Measurements from ENCODE around the gene VSIG10.
"Not testable (repeated sequence)": the region's sequence is repeated elsewhere in the genome, so short reads cannot be mapped to it uniquely, and the experiment has no call there.

Gene VSIG10, protein sequence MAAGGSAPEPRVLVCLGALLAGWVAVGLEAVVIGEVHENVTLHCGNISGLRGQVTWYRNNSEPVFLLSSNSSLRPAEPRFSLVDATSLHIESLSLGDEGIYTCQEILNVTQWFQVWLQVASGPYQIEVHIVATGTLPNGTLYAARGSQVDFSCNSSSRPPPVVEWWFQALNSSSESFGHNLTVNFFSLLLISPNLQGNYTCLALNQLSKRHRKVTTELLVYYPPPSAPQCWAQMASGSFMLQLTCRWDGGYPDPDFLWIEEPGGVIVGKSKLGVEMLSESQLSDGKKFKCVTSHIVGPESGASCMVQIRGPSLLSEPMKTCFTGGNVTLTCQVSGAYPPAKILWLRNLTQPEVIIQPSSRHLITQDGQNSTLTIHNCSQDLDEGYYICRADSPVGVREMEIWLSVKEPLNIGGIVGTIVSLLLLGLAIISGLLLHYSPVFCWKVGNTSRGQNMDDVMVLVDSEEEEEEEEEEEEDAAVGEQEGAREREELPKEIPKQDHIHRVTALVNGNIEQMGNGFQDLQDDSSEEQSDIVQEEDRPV

DNA sequence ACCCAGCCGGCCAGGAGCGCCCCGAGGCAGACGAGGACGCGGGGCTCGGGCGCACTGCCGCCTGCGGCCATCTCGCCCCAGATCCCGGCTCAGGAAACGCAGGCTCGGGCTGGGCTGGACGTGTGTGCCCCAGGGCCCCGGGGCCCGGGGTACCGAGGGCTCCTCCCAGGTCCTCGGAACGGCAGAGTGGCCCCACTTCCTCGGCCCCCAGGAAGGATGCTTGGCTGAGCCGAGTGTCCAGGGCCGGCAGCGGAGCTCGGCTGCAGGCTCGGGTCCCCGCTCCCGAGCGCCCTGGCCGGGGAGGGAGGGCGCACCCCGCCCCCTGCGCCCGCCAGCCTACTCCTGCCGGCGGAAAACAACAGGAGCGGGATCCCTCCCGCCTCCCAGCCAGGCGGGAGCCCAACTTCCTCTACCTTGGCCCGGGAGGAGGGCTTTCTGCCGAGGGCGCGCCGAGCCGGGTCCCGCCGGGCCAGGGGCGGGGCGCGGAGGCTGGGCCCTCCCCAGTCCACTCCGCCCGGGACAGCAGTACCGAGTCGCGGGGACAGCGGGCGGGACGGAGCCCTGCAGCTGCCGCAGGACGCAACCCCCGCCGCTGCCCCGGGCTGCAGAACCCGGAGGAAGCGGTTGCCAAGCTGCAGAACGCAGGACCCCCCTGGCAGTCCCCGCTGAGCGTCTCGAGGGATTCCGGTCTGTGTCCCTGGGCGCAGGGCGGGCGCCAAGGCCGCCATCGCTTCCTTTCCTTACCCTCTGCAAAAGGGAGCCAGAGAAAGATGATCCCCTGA, at the start of gene VSIG10:
TSS of gene VSIG10 (minus strand) at position 411 of the 782 bp plus-strand sequence. CDS start at position 71, 340 bp downstream.
- peak; percentile 39 to 46 for DNase-seq

DNA sequence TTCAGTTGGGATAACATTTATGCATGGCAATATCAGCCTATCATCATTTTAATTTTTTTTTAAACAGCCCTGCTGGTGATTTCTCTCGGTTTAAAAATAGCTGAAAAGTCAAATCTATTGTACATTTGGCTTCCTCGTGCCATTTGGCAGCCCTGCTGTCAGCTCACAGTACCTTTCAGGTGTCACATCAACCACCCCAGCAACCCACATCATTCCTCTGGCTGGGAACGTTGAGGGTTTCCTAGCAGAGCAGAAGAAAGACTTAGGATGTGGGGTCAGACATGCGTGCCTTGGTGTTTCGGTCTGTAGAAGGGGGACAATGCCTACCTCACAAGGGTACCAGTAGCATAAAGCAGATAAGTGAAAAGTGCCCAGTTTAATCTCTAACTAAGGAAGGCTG, 47.9 kb upstream of the VSIG10 start:
- DNase-seq, result no peak

DNA sequence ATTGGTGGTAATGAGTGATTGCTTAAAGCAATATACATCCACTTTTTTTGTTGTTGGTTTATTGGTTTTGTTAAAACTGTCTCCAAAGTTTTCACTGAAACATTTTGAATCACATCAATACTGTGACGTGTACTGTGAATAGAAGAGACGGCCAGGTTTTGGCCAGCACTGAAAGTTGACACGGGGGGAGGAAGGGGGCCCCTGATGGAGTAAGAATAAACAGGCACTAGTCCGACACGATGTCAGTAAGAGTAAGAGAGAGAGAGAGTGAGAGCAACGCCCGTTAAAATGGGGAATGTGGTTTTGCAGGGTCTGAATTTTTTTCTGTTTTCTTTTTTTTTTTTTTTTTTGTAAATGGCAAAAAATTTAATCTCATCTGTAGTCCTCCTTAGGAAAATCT, 46.8 kb upstream of the VSIG10 start:
- DNase-seq, result no peak

DNA sequence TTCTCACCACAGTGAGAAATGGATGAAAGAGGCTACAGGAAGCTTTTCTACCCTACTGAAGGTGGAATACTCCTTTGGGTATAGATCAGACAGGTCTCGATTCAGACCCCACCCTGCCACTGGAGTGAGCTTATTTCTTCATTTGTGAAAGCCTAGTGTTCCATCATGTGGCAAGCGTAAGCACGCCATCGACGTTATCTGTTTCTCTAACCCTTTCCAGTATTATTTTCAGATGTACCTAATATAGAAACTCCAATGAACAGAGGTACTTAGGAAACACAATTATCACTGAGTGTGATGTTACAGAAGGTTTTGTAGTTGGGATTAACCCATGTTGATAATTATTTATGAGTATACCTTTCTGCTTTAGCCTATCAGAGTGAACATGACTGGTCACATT, 44.5 kb upstream of the VSIG10 start:
- no peak for DNase-seq

DNA sequence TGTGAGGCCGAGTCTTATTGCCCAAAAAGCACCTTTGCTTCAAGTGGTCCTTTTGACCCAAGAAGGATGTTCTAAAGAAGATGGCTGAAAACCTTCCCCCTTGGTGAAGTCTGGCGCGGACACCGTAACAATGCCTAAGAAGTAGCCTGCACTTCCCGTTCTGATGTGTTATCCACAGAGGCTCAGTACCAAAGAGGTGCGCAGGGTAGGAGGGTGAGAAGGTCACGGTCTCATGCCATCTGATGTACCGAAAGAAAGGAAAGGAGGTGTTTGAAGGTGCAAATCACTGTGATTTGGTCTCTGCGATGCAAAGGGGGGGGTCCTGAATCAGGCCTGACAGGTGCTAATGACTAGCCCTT, 42.0 kb upstream of the VSIG10 start:
- no peak for DNase-seq

DNA sequence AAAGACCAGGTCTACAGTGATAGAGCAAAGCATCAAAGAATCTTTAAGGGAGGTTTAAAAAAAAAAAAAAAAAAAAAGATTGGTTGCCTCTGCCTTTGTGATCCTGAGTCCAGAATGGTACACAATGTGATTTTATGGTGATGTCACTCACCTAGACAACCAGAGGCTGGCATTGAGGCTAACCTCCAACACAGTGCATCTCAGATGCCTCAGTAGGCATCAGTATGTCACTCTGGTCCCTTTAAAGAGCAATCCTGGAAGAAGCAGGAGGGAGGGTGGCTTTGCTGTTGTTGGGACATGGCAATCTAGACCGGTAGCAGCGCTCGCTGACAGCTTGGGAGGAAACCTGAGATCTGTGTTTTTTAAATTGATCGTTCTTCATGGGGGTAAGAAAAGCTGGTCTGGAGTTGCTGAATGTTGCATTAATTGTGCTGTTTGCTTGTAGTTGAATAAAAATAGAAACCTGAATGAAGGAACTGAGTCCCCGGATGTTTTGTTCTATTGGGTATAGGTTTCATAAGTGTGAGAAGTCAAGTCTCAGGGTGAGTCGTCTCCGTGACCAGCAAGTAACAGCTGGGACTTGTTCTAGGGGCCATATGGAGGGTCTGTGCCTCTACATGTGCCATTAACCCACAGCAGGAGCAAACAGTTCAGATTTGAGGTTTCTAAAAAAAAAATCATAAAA, 41.4 kb upstream of the VSIG10 start:
- DNase-seq, result no peak

DNA sequence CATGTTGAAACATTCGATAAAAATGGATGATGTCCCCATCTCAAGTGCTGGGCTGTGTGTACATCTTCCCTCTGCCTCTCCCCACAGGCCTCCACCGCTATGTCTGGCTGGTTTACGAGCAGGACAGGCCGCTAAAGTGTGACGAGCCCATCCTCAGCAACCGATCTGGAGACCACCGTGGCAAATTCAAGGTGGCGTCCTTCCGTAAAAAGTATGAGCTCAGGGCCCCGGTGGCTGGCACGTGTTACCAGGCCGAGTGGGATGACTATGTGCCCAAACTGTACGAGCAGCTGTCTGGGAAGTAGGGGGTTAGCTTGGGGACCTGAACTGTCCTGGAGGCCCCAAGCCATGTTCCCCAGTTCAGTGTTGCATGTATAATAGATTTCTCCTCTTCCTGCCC, 40.7 kb upstream of the VSIG10 start:
- no peak for DNase-seq

DNA sequence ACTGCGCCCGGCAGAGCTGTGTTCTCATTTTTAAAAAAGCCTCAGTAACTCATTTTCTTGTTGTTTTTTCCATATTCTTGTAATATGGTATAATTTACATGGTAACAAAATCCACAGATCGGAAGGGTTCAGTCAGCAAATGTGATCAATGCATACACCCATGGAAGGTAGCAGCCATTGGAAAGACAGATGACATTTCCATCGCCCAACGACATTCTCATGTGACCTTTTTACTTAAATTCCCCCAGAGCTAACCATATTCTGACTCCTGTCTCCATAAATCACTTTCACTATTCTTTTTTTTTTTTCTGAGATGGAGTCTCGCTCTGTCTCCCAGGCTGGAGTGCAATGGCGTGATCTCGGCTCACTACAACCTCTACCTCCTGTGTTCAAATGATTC, 37.0 kb upstream of the VSIG10 start:
- DNase-seq, result no peak

DNA sequence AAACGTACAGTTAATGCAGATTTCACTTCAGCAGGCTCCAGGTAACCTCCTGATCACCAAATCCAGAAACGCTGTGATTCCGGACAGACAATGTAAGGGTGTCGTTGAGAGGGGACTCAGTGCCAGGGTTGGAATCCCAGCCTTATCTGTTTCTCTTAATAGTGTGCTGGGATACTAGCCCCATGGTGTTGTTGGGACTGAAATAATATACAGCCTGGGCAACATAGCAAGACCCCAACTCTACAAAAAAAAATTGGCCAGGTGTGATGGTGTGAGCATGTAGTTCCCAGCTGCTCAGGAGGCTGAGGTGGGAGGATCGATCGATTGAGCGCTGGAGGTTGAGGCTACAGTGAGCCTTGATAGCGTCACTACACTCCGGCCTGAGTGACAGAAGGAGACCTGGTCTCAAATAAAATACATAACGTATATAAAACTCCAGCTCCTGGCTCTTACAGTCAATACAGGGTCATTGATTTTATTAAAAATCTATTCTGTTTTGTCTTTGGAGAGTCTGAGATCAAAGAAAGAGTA, 33.4 kb upstream of the VSIG10 start:
- no peak for DNase-seq

DNA sequence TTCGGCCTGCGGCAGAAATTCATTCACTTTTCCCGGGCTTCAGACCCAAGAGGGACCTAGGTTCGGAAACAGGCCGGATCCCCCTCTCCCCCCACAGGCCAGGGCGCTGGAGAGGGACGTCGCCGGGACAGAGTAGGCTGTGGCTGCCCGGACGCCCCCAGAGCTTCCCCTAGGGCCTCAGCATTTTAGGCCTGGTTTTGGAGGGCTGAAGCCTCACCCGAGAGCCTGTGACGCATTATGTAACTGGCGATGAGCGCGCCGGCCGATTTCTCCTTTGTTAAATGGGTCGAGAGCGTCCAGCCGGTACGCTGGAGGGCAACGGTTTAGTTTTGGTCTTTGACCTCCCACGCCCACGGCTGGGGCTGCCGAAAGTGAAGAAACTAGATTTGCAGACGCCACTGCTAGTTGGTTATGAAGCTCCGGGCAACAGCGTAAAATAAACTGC, 32.8 kb upstream of the VSIG10 start:
- DNase-seq, result peak; percentile 64 to 67

DNA sequence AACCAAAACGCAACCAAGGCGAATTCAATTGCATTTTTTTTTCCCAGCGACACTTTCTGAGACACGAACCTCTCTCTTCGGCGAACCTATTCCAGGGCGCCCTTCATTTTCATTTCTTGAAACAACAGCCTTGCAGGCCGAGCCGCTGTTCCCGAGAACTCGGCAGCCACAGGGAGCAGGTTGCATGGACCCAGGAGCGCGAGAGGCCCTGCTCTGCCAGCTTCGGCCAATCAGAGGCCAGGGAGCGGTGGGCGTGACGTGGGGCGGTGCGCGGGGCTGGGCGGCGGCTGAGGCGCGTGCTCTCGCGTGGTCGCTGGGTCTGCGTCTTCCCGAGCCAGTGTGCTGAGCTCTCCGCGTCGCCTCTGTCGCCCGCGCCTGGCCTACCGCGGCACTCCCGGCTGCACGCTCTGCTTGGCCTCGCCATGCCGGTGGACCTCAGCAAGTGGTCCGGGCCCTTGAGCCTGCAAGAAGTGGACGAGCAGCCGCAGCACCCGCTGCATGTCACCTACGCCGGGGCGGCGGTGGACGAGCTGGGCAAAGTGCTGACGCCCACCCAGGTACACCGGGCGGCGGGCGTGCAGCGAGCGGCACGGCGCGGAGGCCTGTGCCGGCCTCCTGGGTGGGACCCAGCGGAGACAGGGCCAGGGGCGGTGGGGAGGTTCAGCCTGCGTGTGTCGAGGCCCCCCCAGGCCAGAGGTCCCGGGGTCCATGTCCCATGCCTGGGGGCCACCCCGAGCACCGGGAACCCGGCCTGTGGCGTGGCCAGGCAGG, 32.2 kb upstream of the VSIG10 start, which contains the start of gene PEBP1:
TSS of gene PEBP1 (plus strand) at position 337 of the 771 bp plus-strand sequence. CDS start at position 423, 86 bp downstream.
- peak; percentile 96 to 97 for DNase-seq

DNA sequence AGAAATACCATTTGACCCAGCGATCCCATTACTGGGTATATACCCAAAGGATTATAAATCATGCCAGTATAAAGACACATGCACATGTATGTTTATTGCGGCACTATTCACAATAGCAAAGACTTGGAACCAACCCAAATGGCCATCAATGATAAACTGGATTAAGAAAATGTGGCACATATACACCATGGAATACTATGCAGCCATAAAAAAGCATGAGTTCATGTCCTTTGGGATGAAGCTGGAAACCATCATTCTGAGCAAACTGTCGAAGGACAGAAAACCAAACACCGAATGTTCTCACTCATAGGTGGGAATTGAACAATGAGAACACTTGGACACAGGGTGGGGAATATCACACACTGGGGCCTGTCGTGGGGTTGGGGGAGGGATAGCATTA, 25.6 kb upstream of the VSIG10 start:
- not testable (repeated sequence) for DNase-seq

DNA sequence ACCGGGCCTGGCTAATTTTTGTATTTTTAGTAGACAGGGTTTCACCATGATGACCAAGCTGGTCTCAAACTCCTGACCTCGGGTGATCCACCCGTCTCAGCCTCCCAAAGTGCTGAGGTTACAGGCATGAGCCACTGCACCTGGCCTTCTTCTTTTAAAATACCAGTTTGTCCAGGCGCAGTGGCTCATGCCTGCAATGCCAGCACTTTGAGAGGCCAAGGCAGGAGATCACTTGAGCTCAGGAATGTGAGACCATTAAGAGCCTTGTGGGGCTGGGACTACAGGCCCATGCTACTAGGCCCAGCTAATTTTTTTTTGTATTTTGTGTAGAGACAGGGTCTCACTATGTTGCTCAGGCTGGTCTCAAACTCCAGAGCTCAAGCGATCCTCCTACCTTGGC, 24.1 kb upstream of the VSIG10 start:
- DNase-seq, result no peak

DNA sequence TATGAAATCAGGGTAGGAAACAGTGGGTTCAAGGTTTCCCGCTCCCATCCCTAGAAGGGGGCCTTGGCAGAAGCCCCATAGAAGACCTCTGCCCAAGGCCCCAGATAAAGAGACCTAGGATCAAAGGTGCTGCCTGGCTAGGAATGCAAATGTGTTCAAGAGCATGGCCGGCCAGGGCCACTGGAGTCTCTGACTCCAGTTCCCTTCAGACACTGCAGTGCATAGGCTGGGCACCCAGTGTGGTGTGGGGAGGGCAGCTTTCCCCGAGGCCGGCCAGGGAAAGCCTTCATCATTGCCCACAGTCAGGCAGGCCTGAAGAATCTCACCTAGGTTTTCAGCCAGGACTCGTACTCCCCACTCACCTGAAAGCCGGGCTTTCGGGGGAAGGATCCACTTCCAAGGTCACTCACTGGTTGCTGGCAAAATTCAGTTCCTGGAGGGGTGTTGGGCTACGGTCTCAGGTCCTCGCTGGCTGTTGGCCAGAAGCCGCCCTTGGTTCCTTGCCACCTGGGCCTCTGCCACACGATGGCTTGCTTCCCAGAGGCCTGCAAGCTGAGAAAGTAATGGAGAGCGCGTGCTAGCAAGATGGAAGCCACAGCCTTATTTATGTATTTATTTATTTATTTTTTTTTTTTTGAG, 22.4 kb upstream of the VSIG10 start:
- no peak for DNase-seq

DNA sequence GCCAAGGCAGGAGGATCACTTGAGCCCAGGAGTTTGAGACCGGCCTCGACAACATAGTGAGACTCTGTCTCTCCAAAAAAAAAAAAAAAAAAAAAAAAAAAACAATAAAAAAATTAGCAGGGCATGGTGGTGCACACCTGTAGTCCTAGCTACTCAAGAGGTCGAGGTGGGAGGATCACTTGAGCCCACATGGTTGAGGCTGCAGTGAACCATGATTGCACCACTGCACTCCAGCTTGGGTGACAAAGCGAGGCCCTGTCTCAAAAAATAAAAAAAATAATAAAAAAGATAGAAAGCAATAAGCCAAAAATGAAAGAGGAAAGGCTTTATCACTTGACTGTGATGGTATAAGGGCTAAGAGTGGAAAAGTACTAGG, 21.9 kb upstream of the VSIG10 start:
- no peak for DNase-seq

DNA sequence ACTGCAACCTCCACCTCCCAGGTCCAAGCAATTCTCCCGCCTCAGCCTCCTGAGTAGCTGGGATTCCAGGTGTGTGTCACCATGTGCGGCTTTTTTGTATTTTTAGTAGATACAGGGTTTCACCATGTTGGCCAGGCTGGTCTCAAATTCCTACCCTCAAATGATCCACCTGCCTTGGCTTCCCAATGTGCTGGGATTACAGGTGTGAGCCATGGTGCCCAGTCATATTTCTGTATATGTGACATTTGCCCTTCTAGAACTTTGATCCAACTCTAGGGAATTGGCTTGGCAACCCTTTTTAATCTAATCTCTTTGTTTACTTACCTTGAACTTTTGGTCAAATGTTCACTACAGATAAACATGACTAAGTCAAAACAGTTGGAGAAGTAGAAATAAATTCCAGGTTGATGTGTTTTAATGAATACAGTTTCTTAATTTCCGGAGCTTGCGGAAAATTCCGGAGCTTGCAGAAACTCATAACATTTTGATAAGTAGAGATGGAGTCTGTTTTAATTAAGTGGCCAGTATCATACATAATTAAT, 20.6 kb upstream of the VSIG10 start:
- no peak for DNase-seq

DNA sequence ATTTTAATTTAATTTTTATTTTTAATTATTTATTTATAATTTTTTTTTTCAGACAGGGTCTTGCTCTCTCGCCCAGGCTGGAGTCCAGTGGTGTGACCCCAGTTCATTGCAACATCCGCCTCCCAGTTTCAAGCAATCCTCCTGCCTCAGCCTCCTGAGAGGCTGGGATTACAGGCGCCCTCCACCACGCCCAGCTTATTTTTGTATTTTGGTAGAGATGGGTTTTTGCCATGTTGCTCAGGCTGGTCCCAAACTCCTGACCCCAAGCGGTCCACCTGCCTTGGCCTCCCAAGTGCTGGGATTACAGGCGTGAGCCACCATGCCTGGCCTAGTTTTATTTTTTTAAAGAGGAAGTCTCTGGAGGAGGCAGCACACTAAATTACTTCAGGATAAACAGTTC, 18.5 kb upstream of the VSIG10 start:
- no peak for DNase-seq

DNA sequence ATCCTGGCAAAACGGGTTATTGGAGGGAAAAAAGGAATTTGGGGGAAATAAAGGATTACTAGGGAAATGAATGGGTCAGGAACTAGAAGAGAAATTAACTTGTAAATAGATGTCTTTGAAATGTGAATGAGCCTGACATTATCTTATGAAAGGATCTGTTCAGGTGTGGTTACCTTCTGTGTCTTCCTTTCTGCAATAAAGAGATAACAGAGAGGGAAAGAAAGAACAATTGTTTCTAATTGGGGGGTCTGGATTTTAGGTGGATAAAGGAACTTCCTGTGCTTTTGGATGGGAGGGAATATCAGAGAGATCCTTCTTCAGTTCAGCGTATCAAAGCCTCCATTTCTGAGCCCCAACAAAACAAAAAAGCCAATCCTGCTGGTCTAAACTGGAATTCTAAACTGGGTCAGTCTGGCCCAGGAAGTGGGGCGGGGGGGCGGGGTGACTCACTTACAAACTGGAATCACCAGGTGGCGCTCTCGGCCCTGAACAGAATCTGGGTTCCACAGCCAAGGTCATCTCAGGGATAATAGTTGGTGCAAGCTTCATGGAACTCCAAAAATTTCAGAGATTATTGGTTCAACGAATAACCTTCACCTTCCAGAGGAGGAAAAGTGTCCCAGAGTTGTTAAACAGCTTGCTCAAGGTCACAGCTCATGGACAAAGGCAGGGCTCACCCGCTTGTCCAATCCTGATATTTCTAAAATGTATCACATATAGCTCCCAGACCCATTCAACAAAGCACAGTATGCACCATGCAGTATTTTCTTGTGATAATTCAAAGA, 17.0 kb upstream of the VSIG10 start:
- peak; percentile 76 to 80 for DNase-seq

DNA sequence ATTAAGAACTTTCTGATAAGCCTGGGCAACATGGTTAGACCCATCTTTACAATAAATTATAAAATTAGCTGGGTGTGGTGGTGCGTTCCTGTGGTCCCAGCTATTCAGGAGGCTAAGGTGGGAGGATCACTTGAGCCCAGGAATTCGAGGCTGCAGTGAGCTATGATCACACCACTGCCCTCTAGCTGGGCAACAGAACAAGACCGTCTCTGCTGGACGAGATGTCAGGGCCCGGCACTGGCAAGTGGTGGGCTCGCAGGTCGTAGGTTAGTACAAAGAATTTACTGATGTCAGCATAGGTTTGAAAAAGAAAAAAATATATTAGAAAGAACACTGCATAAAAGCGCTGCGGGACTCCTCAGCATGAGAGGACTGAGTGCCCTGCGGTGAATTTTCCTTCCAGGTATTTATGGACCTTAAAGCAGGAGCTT, 15.7 kb upstream of the VSIG10 start:
- no peak for DNase-seq

DNA sequence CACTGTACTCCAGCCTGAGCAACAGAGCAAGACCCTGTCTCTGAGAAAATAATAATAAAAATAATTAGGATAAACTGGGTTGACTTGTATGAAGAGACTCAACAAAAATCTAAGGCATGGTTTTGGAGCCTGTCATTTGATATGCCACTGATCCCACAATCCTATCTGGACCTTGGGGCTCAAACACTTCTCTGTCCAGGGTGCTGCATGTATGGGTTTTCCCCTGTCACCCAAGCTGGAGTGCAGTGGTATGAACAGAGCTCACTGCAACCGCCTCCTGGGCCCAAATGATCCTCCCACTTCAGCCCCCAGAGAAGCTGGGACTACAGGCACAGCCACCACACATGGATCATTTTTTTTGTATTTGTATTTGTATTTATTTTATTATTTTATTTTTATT, 5.3 kb upstream of the VSIG10 start:
- no peak for DNase-seq
